CD4-positive, alpha-beta memory T cell (primary cell): ENCODE data around the gene CILP2. TPM values are rescaled to one million over a fixed set of nuclear protein-coding genes. Genes with fewer than 3 reads are reported as not detected.
A peak's percentile ranks its signal among the peaks of the same experiment; 100 is the strongest.

ENCODE experiments used
- CTCF ChIA-PET: fragments of 350-600 bp; sonication (Branson Sonifier 250); formaldehyde crosslinking; loops from one replicate; lab custom pipeline; 2021; ENCODE audit warnings: inconsistent platforms; ENCODE audit not compliant: partially characterized antibody; lab: Charles Lee
- POLR2A ChIA-PET: fragments of 350-600 bp; sonication (Branson Sonifier 250); formaldehyde crosslinking; loops from one replicate; lab custom pipeline; 2021; ENCODE audit not compliant: partially characterized antibody; lab: Charles Lee
- DNase-seq, 5 donors: peaks; one replicate each; pipeline versions ENCODE4 v3.0.0 to v3.0.0-alpha.2; 2020 to 2022; ENCODE audit warnings: mixed read lengths in 1 of 5
- H3K27ac ChIP-seq: one replicate; pipeline ENCODE4 v1.7.0; 2013; ENCODE audit warnings: low read depth, low read length
- H3K27me3 ChIP-seq: 2 replicates; pipeline ENCODE4 v1.7.0; 2013; ENCODE audit warnings: mild to moderate bottlenecking, low read length, moderate library complexity; ENCODE audit not compliant: insufficient read depth
- H3K36me3 ChIP-seq: 2 replicates; pipeline ENCODE4 v1.7.0; 2013; ENCODE audit warnings: mild to moderate bottlenecking, low read length, moderate library complexity; ENCODE audit not compliant: insufficient read depth
- H3K4me1 ChIP-seq: 2 replicates; pipeline ENCODE4 v1.7.0; 2013; ENCODE audit warnings: mild to moderate bottlenecking, low read length, moderate library complexity; ENCODE audit not compliant: insufficient read depth
- H3K4me3 ChIP-seq, 2 donors: one replicate each; pipeline ENCODE4 v1.7.0; 2013; ENCODE audit warnings: low read length in 2 of 2, mild to moderate bottlenecking in 1 of 2
- H3K9me3 ChIP-seq, 2 donors: one replicate each; pipeline ENCODE4 v1.7.0; 2013; ENCODE audit warnings: low read length in 2 of 2, control low read depth in 1 of 2; ENCODE audit not compliant: control insufficient read depth in 1 of 2
- H3K27ac Mint-ChIP-seq, 7 donors: one replicate each; pipeline ENCODE4 v1.8.0; 2020 to 2021; ENCODE audit warnings: mixed read lengths in 7 of 7, mild to moderate bottlenecking in 6 of 7, inconsistent platforms in 3 of 7, moderate library complexity in 3 of 7
- H3K27me3 Mint-ChIP-seq, 2 donors: one replicate each; pipeline ENCODE4 v1.8.0; 2020 to 2021; ENCODE audit warnings: mixed read lengths in 2 of 2
- H3K36me3 Mint-ChIP-seq, 2 donors: one replicate each; pipeline ENCODE4 v1.8.0; 2020 to 2021; ENCODE audit warnings: mixed read lengths in 2 of 2, inconsistent platforms in 1 of 2, mild to moderate bottlenecking in 1 of 2
- H3K4me1 Mint-ChIP-seq, 4 donors: one replicate each; pipeline ENCODE4 v1.8.0; 2020 to 2021; ENCODE audit warnings: mixed read lengths in 4 of 4, mild to moderate bottlenecking in 1 of 4
- H3K4me3 Mint-ChIP-seq, 8 donors: one replicate each; pipeline ENCODE4 v1.8.0; 2020 to 2021; ENCODE audit warnings: mixed read lengths in 8 of 8, mild to moderate bottlenecking in 7 of 8, moderate library complexity in 6 of 8, inconsistent platforms in 3 of 8
- H3K9me3 Mint-ChIP-seq, 8 donors: one replicate each; pipeline ENCODE4 v1.8.0; 2020 to 2021; ENCODE audit warnings: mixed read lengths in 8 of 8, mild to moderate bottlenecking in 5 of 8, inconsistent platforms in 3 of 8, moderate library complexity in 1 of 8
- intact Hi-C: fragments of 100-400 bp; cut with micrococcal nuclease; formaldehyde crosslinking; loops from one replicate; pipeline ENCODE4 v1.15.1; 2023
- polyA plus RNA-seq, 2 donors: library from polyadenylated mRNA; unstranded; fragments of 300-500 nt; fragmentation: Illumina TruSeq; gene quantifications; one replicate each; pipeline ENCODE4 v1.2.3, GENCODE V29; 2021
- total RNA-seq, 2 experiments: library from RNA; stranded (reverse); gene quantifications; one replicate each; pipeline ENCODE4 v1.2.3, GENCODE V29; 2021

CILP2 gene
- total and polyA plus RNA-seq, 4 experiments from 2014 or later = 0.09 to 0.14 TPM; not detected in 2

DNA sequence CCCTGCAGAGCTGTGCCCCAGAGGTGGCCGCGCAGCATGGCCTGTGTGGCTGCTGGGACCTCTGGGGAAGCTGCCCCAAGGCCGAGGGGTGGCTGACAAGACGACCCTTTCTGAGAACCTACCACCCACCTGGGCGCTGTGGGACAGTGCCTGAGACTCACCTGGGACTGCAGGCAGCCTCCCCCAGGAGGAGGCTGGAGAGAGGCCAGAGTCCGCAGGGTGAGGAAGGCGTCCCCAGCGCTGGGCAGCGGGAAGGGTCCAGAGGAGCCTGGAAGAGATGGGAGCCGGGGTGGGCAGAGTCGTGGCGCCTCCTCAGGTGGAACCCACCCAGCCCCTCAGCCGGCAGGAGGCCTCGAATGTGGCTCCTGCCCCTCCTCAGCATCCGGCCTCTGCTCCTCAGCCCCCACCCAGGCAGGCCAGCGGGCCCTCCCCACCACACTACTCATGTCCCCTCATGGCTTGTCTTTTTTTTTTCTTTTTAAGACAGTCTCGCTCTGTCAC, 25.3 kb downstream of the CILP2 start:
- intact Hi-C loops = loop anchor here (1.0 kb wide), 2 partner anchors 80 to 258 kb away; partner anchors contain the start of genes GMIP and ZNF506
- Histone ChIP-seq H3K36me3 (peaks cover 8% of the 10 kb centered on the region), H3K4me3 (no peak overlapping the region), H3K9me3 (no peaks in the 10 kb centered on the region), H3K4me1 (peaks cover 16% of the 10 kb centered on the region), H3K27me3 (no peaks in the 10 kb centered on the region), H3K27ac (no peak overlapping the region)
- POLR2A ChIA-PET = interaction anchor here (0.8 to 1.2 kb wide), 2 partner anchors 39 to 43 kb away, joined by 3 to 5 read pairs; no protein-coding TSS in a partner anchor
- Mint-ChIP-seq H3K36me3 (peaks cover 20 to 49% of the 10 kb centered on the region in 2 donors), H3K27me3 (no peaks in the 10 kb centered on the region), H3K9me3 (no peaks in the 10 kb centered on the region), H3K4me1 (peaks cover 14 to 30% (median 17%) of the 10 kb centered on the region in 4 donors), H3K27ac (peak overlapping the region in 4 of 7 donors; percentile 21 to 78 (median 60)), H3K4me3 (peak overlapping the region in 1 of 8 donors; percentile 48)
- CTCF ChIA-PET = interaction anchor here (1.3 to 1.6 kb wide), 2 partner anchors 9 to 50 kb away, joined by 3 to 4 read pairs; no protein-coding TSS in a partner anchor
- DNase-seq = no peak

DNA sequence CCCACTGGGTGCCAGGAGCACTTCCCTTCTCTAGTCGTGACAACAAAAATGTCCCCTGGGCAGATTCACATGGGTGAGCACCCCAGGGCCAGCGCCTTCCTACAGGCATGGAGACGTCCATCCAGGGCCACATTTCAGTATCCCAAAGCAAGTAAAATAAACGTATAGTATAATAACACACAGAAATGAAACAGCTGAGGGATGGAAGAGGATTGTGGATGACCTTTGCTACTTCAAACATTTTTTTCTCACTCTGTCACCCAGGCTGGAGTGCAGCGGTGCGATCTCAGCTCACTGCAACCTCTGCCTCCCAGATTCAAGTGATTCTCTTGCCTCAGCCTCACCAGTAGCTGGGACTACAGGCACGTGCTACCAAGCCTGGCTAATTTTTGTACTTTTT, 28.2 kb downstream of the CILP2 start:
- no peaks in the 10 kb centered on the region for H3K4me1 ChIP-seq
- no peaks in the 10 kb centered on the region for H3K27me3 Mint-ChIP-seq
- no peak overlapping the region for H3K4me3 ChIP-seq
- peaks cover 0 to 23% (median 6%) of the 10 kb centered on the region in 4 donors for H3K4me1 Mint-ChIP-seq
- H3K9me3 ChIP-seq = no peaks in the 10 kb centered on the region
- H3K36me3 Mint-ChIP-seq = peaks cover 32 to 53% of the 10 kb centered on the region in 2 donors
- DNase-seq = no peak
- H3K4me3 Mint-ChIP-seq = no peak overlapping the region
- CTCF ChIA-PET = interaction anchor here (0.8 kb wide), 1 partner anchor 78 kb away, joined by 4 read pairs; the partner anchor contains the start of gene GMIP
- H3K27ac ChIP-seq = no peak overlapping the region
- H3K27me3 ChIP-seq = no peaks in the 10 kb centered on the region
- peak overlapping the region in 2 of 7 donors; percentile 4 to 35 for H3K27ac Mint-ChIP-seq
- no peaks in the 10 kb centered on the region for H3K9me3 Mint-ChIP-seq
- intact Hi-C loops = no loop called here
- POLR2A ChIA-PET = no interaction called here
- peaks cover 18% of the 10 kb centered on the region for H3K36me3 ChIP-seq

DNA sequence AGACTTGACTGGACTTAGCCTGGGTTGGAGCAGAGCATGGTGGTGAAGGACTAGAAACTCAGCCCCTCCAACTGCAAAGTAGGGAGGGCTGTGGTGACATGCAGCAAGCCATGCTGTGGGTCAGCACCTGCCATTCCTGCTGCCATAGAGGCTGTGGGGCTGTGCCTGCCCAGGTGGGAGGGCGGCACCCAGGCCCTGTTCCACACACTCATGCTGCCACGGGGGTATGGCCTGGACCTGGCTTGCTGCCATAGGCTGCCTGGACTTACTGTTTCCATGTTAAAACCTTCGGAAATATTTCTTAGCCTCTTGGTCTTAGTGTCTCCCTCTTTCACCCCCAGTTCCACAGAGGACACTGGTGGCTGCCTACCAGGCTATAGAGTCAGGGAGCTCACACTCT, 29.3 kb downstream of the CILP2 start:
- Histone ChIP-seq H3K36me3 (peaks cover 18% of the 10 kb centered on the region), H3K4me1 (no peaks in the 10 kb centered on the region), H3K9me3 (no peaks in the 10 kb centered on the region), H3K27me3 (no peaks in the 10 kb centered on the region), H3K27ac (no peak overlapping the region), H3K4me3 (no peak overlapping the region)
- CTCF ChIA-PET = interaction anchor here (1.9 to 2.7 kb wide), 3 partner anchors 12 to 76 kb away, joined by 7 to 17 read pairs (median 14); partner anchors contain the start of gene GMIP
- H3K27me3 Mint-ChIP-seq = no peaks in the 10 kb centered on the region
- peaks cover 27 to 44% of the 10 kb centered on the region in 2 donors for H3K36me3 Mint-ChIP-seq
- POLR2A ChIA-PET = no interaction called here
- no peak for DNase-seq
- H3K4me3 Mint-ChIP-seq = no peak overlapping the region
- H3K9me3 Mint-ChIP-seq = no peaks in the 10 kb centered on the region
- intact Hi-C loops = no loop called here
- H3K27ac Mint-ChIP-seq = peak overlapping the region in 6 of 7 donors; percentile 52 to 68 (median 65)
- peaks cover 0 to 18% (median 6%) of the 10 kb centered on the region in 4 donors for H3K4me1 Mint-ChIP-seq

DNA sequence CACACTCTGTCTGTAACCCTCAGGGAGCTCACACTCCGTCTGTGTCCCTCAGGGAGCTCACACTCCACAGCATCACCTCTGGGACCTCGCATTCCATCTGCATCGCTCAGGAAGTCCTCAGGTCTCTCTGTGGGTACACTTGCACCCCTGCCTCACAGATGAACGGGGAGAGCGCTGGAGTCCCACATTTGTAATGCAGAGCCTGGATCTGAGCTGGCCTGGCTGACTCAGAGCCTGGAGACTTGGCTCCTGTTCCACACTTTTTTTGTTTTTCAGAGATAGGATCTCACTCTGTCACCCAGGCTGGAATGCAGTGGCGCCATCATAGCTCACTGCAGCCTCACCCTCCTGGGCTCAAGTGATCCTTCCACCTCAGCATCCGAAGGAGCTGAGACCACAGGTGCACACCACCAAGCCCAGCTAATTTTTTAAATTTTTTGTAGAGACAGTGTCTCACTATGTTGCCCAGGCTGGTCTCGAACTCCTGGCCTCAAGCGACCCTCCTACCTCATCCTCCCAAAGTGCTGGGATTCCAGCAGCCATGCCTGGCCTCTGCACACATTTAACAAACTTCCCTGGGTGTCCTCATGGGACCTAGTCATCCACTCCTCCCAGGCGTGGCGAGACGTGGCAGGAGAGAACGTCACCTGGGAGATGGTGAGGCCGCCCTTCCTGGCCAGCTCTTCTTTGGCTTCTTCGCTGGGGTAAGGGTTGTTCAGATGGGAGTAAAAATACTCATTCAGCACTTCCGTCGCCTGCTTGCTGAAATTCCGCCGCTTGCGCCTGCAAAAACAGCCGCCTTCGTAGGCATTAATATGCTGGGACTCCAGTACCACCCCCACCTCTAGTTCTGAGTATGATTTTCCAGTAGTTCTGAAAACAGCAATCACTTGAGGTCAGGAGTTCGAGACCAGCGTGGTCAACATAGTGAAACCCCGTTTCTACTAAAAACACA, 31.0 kb downstream of the CILP2 start:
- Histone ChIP-seq H3K27me3 (no peaks in the 10 kb centered on the region), H3K4me3 (no peak overlapping the region), H3K9me3 (no peaks in the 10 kb centered on the region), H3K4me1 (no peaks in the 10 kb centered on the region), H3K27ac (no peak overlapping the region), H3K36me3 (peaks cover 18% of the 10 kb centered on the region)
- Mint-ChIP-seq H3K36me3 (peaks cover 29 to 42% of the 10 kb centered on the region in 2 donors), H3K4me3 (peak overlapping the region in 1 of 8 donors; percentile 20), H3K27ac (peak overlapping the region; percentile 59 to 85 (median 78)), H3K4me1 (peaks cover 0 to 13% (median 7%) of the 10 kb centered on the region in 4 donors), H3K9me3 (no peaks in the 10 kb centered on the region), H3K27me3 (no peaks in the 10 kb centered on the region)
- intact Hi-C loops = no loop called here
- POLR2A ChIA-PET = no interaction called here
- CTCF ChIA-PET = interaction anchor here (0.5 to 2.7 kb wide), 9 partner anchors 9 to 75 kb away, joined by 3 to 17 read pairs (median 3); partner anchors contain the start of gene GMIP
- no peak for DNase-seq

DNA sequence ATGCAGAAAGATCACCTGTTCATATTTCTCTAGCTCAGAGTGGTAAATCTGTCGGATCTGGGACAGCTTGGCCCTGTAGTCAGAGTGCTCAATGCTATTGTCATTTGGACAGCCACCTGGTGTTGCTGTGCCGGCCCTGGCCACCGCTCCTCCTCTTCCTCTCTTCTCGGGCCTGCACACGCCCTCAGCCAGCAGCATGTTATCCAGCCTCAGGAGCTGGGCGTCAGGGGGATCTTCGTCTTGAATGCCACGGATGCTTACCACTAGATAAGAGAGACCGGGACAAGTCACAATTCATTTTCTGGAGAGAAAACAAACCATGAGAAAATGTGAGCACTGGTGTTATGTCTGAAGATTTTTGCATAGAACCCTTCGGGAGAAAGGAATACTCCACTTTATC, 32.5 kb downstream of the CILP2 start:
- H3K4me1 ChIP-seq = no peaks in the 10 kb centered on the region
- no peaks in the 10 kb centered on the region for H3K9me3 ChIP-seq
- no peak overlapping the region for H3K4me3 ChIP-seq
- intact Hi-C loops = no loop called here
- peaks cover 10% of the 10 kb centered on the region for H3K36me3 ChIP-seq
- no peak overlapping the region for H3K27ac ChIP-seq
- peak in 1 of 5 donors; percentile 3 for DNase-seq
- peak overlapping the region in 6 of 7 donors; percentile 8 to 82 (median 37) for H3K27ac Mint-ChIP-seq
- H3K27me3 Mint-ChIP-seq = no peaks in the 10 kb centered on the region
- peaks cover 2 to 13% (median 10%) of the 10 kb centered on the region in 4 donors for H3K4me1 Mint-ChIP-seq
- H3K36me3 Mint-ChIP-seq = peaks cover 19 to 37% of the 10 kb centered on the region in 2 donors
- CTCF ChIA-PET = no interaction called here
- H3K4me3 Mint-ChIP-seq = no peak overlapping the region
- H3K9me3 Mint-ChIP-seq = no peaks in the 10 kb centered on the region
- no peaks in the 10 kb centered on the region for H3K27me3 ChIP-seq
- POLR2A ChIA-PET = no interaction called here

DNA sequence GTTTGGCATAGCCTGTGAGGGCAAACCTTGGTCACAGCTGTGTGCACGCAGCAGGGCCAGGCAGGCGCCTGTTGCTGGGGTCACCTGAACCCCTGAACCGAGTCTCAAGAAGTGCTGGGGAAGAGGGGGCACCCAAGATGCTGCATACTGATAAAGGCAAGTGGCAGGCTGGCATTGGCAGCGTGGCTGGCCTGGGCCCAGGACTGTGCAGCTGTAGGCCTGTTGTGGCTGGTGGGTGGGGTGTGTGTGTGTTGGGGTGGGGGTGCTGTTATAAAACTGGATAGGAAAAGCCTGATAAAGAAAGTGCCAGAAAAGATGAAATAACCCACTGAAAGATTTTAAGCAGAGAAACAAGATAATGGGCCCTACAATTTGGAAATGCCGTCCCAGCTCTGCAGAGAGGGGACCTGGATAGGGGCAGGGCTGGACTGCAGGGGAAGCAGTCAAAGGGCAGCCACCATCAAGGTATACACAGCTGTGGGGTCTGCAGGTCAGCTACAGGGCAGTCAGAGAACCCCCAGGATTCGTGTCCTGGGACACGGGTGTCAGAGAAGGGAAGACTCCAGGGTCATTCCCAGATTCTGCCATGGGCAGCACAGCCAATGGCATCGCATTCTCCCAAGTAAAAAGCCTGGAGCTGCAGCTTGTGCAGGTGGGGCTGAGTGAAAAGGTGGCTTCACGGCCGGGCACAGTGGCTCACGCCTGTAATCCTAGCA, 33.2 kb downstream of the CILP2 start:
- H3K27me3 Mint-ChIP-seq = no peaks in the 10 kb centered on the region
- H3K9me3 Mint-ChIP-seq = no peaks in the 10 kb centered on the region
- intact Hi-C loops = no loop called here
- peaks cover 10% of the 10 kb centered on the region for H3K36me3 ChIP-seq
- H3K4me3 Mint-ChIP-seq = no peak overlapping the region
- peaks cover 2 to 15% (median 10%) of the 10 kb centered on the region in 4 donors for H3K4me1 Mint-ChIP-seq
- ChIA-PET POLR2A (no interaction called here), CTCF (interaction anchor here (0.6 kb wide), 1 partner anchor 142 kb away, joined by 3 read pairs; no protein-coding TSS in a partner anchor)
- DNase-seq = peak in 1 of 5 donors; percentile 13
- no peak overlapping the region for H3K27ac ChIP-seq
- no peaks in the 10 kb centered on the region for H3K9me3 ChIP-seq
- H3K27me3 ChIP-seq = no peaks in the 10 kb centered on the region
- peak overlapping the region in 2 of 7 donors; percentile 75 for H3K27ac Mint-ChIP-seq
- no peaks in the 10 kb centered on the region for H3K4me1 ChIP-seq
- no peak overlapping the region for H3K4me3 ChIP-seq
- H3K36me3 Mint-ChIP-seq = peaks cover 19 to 35% of the 10 kb centered on the region in 2 donors
